ENCODE data around the gene MYCBP2. TPM values are rescaled to one million over a fixed set of nuclear protein-coding genes. Genes with fewer than 3 reads are reported as not detected.
"Not testable (repeated sequence)": the region's sequence is repeated elsewhere in the genome, so short reads cannot be mapped to it uniquely, and the experiment has no call there.

MYCBP2 gene
- total RNA-seq, 2 experiments from 2014 or later: 97.5 to 101 TPM

GRCh38 chr13:77009011-77009410, 317.9 kb downstream of the MYCBP2 start:
- Mint-ChIP-seq H3K36me3 (ENCODE audit: low read depth) (peaks cover 55% of the 10 kb centered on the region), H3K27me3 (no peaks in the 10 kb centered on the region), H3K9me3 (no peaks in the 10 kb centered on the region), H3K4me1 (ENCODE audit: low read depth) (peaks cover 38% of the 10 kb centered on the region), H3K27ac (peak overlapping the region; percentile 74), H3K4me3 (no peak overlapping the region)
- ChIA-PET POLR2A (interaction anchor here (0.9 to 4.1 kb wide), 5 partner anchors 9 to 316 kb away, joined by 3 to 18 read pairs (median 5); partner anchors contain the start of genes CLN5 and FBXL3), CTCF (interaction anchor here (1.3 to 1.5 kb wide), 3 partner anchors 12 to 123 kb away, joined by 3 read pairs; partner anchors contain the start of gene KCTD12)
- TF ChIP-seq, protein P1, sequence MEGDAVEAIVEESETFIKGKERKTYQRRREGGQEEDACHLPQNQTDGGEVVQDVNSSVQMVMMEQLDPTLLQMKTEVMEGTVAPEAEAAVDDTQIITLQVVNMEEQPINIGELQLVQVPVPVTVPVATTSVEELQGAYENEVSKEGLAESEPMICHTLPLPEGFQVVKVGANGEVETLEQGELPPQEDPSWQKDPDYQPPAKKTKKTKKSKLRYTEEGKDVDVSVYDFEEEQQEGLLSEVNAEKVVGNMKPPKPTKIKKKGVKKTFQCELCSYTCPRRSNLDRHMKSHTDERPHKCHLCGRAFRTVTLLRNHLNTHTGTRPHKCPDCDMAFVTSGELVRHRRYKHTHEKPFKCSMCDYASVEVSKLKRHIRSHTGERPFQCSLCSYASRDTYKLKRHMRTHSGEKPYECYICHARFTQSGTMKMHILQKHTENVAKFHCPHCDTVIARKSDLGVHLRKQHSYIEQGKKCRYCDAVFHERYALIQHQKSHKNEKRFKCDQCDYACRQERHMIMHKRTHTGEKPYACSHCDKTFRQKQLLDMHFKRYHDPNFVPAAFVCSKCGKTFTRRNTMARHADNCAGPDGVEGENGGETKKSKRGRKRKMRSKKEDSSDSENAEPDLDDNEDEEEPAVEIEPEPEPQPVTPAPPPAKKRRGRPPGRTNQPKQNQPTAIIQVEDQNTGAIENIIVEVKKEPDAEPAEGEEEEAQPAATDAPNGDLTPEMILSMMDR (IDR thresholded peaks at IDR 0.05): no peak
- ATAC-seq: peak; percentile 79
- no peak for DNase-seq
- intact Hi-C loops (cut with micrococcal nuclease): loop anchor here (10.0 kb wide), 1 partner anchor 466 kb away; no protein-coding TSS in a partner anchor

DNA sequence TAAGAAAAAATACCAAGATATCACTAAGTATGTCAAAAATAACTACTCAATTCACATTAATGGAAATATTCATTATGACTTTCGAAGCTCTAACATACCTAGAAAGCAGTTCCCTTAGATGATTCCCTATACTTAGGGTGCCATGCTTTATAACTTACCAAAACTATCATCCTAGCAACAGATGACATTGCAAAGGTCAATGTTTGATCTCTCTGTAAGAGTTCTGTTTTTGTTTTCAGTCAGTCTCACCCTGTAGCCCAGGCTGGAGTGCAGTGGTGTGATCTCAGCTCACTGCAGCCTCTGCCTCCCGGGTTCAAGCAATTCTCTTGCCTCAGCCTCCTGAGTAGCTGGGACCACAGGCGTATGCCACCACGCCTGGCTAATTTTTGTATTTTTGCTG, 318.6 kb downstream of the MYCBP2 start:
- not testable (repeated sequence) for H3K9me3 Mint-ChIP-seq, H3K27me3 Mint-ChIP-seq, H3K4me3 Mint-ChIP-seq
- intact Hi-C loops (cut with micrococcal nuclease): loop anchor here (10.0 kb wide), 1 partner anchor 466 kb away; no protein-coding TSS in a partner anchor
- peak overlapping the region; percentile 74 for H3K27ac Mint-ChIP-seq
- peaks cover 48% of the 10 kb centered on the region for H3K36me3 Mint-ChIP-seq (ENCODE audit: low read depth)
- POLR2A ChIA-PET: interaction anchor here (0.9 to 4.1 kb wide), 4 partner anchors 9 to 317 kb away, joined by 3 to 18 read pairs (median 6); partner anchors contain the start of genes CLN5 and FBXL3
- DNase-seq: peak; percentile 18
- peak; percentile 77 for ATAC-seq
- peaks cover 36% of the 10 kb centered on the region for H3K4me1 Mint-ChIP-seq (ENCODE audit: low read depth)
- CTCF ChIA-PET: interaction anchor here (1.3 to 1.5 kb wide), 3 partner anchors 11 to 123 kb away, joined by 3 read pairs; partner anchors contain the start of gene KCTD12

DNA sequence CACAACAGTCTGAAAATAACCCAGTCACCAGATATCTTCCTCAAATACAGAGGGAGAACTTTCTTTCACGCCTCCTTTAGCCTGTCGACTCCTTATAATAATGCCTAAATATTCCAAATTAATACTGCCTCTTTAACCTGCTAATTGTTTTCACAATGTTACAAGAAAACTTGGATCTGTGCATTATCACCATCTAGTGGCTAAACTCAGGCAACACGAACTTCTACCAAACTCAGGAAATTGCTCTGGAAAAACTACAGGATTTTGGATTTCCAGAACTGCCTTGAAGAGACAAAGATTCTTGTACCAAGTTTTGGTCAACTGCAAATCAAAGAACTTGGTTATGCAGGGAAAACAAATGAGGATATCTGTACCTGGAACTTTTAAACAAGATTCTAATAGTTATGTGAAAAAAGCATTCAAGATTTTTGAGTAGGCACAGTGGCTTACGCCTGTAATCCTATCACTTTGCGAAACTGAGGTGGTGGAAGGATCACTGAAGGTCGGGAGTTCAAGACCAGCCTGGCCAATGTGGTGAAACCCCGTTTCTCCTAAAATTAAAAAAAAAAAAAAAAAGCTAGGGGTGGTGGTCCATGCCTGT, 324.2 kb downstream of the MYCBP2 start:
- intact Hi-C loops (cut with micrococcal nuclease): loop anchor here (10.0 kb wide), 1 partner anchor 472 kb away; no protein-coding TSS in a partner anchor
- ATAC-seq (no peak), DNase-seq (no peak)
- H3K4me3 Mint-ChIP-seq: no peak overlapping the region
- H3K27ac Mint-ChIP-seq: no peak overlapping the region
- no peaks in the 10 kb centered on the region for H3K27me3 Mint-ChIP-seq
- no peaks in the 10 kb centered on the region for H3K9me3 Mint-ChIP-seq
- H3K4me1 Mint-ChIP-seq (ENCODE audit: low read depth): peaks cover 34% of the 10 kb centered on the region
- POLR2A ChIA-PET: interaction anchor here (0.8 to 2.4 kb wide), 3 partner anchors 10 to 24 kb away, joined by 4 to 17 read pairs (median 8); partner anchors contain the start of gene FBXL3
- TF ChIP-seq, protein P1 (IDR thresholded peaks at IDR 0.05): peak; percentile 58
- H3K36me3 Mint-ChIP-seq (ENCODE audit: low read depth): peaks cover 41% of the 10 kb centered on the region
- CTCF ChIA-PET: interaction anchor here (1.0 to 4.4 kb wide), 10 partner anchors 8 to 49 kb away, joined by 3 to 26 read pairs (median 4); partner anchors contain the start of gene CLN5

GRCh38 chr13:77001963-77002587, 324.8 kb downstream of the MYCBP2 start:
- peaks cover 31% of the 10 kb centered on the region for H3K4me1 Mint-ChIP-seq (ENCODE audit: low read depth)
- no peak overlapping the region for H3K4me3 Mint-ChIP-seq
- peak overlapping the region; percentile 28 for H3K27ac Mint-ChIP-seq
- DNase-seq (no peak), ATAC-seq (peak; percentile 13)
- H3K27me3 Mint-ChIP-seq: no peaks in the 10 kb centered on the region
- peaks cover 40% of the 10 kb centered on the region for H3K36me3 Mint-ChIP-seq (ENCODE audit: low read depth)
- intact Hi-C loops (cut with micrococcal nuclease): loop anchor here (10.0 kb wide), 1 partner anchor 473 kb away; no protein-coding TSS in a partner anchor
- ChIA-PET POLR2A (interaction anchor here (0.8 to 2.4 kb wide), 4 partner anchors 9 to 24 kb away, joined by 3 to 17 read pairs (median 6); partner anchors contain the start of gene FBXL3), CTCF (interaction anchor here (1.1 to 4.4 kb wide), 10 partner anchors 8 to 50 kb away, joined by 3 to 26 read pairs (median 4); partner anchors contain the start of gene CLN5)
- H3K9me3 Mint-ChIP-seq: no peaks in the 10 kb centered on the region
- TF ChIP-seq, protein P1 (IDR thresholded peaks at IDR 0.05): no peak

DNA sequence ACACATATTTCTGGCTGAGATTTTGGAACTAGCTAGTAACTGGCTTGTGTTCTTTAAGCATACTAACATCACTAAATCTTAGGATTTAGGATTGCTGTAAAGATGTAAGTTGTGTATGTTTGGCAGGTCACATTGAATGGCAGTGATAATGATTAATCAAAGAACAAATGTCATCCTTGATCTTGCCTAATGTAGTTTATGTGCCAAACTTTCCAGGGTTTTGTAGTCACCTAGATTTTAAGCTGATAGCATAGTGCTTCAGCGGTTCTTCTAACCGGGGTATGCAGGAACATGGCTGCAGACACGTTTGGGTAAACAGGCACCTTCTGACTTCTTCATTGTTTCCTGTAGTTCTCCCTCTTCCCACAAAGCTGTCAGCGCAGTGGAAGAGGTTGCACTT, 325.4 kb downstream of the MYCBP2 start:
- no peak for DNase-seq
- Mint-ChIP-seq H3K4me3 (no peak overlapping the region), H3K4me1 (ENCODE audit: low read depth) (peaks cover 30% of the 10 kb centered on the region), H3K9me3 (no peaks in the 10 kb centered on the region), H3K36me3 (ENCODE audit: low read depth) (peaks cover 43% of the 10 kb centered on the region), H3K27ac (peak overlapping the region; percentile 54), H3K27me3 (no peaks in the 10 kb centered on the region)
- intact Hi-C loops (cut with micrococcal nuclease): loop anchor here (10.0 kb wide), 1 partner anchor 473 kb away; no protein-coding TSS in a partner anchor
- TF ChIP-seq, protein P1 (IDR thresholded peaks at IDR 0.05): no peak
- ChIA-PET CTCF (interaction anchor here (1.1 to 4.4 kb wide), 10 partner anchors 9 to 50 kb away, joined by 3 to 26 read pairs (median 4); partner anchors contain the start of gene CLN5), POLR2A (interaction anchor here (0.9 to 2.4 kb wide), 3 partner anchors 9 to 25 kb away, joined by 3 to 17 read pairs (median 8); partner anchors contain the start of gene FBXL3)
- ATAC-seq: no peak

All from activated CD8-positive, alpha-beta T cell treated with anti-CD3 and anti-CD28 coated beads for 36 hours (primary cell).